T-helper 9 cell (primary cell): ENCODE data around the gene C8G.

Source experiments
- DNase-seq: peaks from one replicate; pipeline ENCODE4 v3.0.0-alpha.2; 2020

Gene C8G

GRCh38 chr9:136985027-136985602, 40.1 kb downstream of the C8G start:
- no peak for DNase-seq

- no peak for DNase-seq
Observed at GRCh38 chr9:136985853-136986252, 40.8 kb downstream of the C8G start.

DNA sequence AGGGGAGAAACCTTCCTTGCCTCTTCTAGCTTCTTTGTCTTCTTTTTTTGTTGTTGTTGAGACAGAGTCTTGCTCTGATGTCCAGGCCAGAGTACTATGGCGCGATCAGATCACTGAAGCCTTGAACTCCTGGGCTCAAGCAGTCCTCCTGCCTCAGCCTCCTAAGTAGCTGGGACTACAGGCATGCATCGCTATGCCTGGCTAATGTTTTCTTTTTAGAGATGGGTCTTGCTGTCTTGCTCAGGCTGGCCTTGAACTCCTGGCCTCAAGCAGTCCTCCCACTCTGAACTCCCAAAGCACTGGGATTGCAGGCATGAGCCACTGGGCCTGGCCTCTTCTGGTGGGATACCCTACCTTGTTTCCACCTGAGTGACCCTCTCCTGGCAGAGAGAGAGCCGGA, 43.8 kb downstream of the C8G start:
- no peak for DNase-seq

DNA sequence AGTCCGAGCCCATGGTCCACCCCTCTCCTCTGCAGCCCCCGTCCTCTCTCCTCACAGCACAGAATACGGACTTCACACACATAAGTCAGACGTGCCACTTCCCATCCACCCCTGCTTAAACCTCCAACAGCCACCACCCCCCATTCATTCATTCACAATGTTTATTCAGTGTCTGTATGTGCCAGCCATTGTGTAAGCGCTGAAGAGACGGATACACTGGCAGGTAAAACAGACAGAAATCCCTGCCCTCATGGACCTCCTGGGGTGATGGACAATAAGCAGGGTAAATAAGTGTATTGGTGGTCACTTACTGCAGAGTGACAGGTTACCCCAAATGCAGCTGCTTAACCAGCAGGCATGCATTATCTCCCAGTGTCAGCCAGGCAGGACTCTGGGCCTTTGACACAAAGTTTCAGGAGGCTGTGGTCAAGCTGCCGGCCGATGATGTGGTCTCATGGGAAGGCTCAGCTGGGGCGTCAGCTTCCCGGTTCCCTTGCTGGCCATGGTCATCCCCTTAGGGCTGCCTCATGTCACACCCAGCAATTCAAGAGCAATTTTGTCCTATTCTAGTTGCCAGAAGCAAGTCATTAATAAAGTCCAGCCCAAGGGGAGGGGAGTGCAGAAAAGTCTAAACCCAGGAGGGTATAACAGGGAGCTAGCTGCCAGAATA, 45.3 kb downstream of the C8G start:
- DNase-seq, result no peak

DNA sequence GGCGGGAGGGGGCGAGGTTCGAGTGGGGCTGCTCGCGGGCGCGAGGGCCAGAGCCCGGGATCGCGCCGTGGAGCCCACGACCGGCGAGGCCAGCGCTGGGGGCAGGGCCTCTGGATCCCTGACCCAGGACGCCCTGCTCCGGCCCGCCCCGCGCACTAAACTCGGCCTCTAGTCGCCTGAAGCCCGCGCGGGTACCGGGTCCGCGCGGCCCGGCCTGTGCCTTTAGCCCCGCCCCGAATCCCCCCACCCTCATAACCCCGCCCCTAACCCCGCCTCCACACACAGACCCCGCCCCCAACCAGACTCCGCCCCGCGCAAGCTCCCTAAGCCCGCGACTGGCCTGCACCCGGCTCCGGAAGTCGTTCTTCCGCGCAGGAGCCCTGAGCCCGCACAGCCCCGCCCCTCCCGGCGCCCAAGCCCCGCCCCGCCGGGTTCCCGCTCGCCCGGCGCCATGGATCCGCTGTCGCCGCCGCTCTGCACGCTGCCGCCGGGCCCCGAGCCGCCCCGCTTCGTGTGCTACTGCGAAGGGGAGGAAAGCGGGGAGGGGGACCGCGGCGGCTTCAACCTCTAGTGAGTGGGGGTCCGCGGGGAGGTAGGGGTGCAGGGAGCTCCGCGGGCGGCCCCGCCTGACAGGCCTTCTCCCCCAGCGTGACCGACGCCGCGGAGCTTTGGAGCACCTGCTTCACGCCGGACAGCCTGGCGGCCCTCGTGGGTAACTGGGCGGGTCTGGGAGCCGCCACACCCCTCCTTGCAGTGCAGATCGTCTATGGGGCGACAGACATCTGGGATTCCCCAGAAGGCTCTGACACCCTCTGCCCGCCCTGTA, 47.2 kb downstream of the C8G start, which contains the start of gene PAXX:
Gene PAXX (plus strand): TSS at position 430 of the 826 bp plus-strand sequence. CDS start 22 bp downstream, at position 452.
- peak; percentile 94 for DNase-seq

DNA sequence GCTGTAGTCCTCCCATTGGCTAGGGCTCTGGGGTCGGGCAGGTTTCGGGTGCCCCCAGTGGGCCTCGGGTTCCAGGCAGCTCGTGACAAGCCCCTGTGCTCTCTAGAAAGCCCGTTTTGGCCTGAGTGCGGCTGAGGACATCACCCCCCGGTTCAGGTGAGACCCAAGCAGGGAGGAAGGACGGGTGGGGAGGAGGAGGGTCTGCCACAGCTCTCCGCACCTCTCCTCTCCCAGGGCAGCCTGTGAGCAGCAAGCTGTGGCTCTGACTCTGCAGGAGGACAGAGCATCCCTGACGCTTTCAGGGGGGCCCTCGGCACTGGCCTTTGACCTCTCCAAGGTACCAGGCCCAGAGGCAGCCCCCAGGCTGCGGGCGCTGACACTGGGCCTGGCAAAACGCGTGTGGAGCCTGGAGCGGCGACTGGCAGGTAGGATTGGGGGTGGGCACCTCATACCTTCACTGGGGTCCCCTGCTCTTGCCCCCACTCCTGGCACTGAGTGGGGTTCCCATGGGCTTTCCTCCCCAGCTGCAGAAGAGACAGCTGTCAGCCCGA, 47.9 kb downstream of the C8G start:
- no peak for DNase-seq

GRCh38 chr9:136994180-136994887, 49.3 kb downstream of the C8G start:
- DNase-seq, result no peak

DNA sequence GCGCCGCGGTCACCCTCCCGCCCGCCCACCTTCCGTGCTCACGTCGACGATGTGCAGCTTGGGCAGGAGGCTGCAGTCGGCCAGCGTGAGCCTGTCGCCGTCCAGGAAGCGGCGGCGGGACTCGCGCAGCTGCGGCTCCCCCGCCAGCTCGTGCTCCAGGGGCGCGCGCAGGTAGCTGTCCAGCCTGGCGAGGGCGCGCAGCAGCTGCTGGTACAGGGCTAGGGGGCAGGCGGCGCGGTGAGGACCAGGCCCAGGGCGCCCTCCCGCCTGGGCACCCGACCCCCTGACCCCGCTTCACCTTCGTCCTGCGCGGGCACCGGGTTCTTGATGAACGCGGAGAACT, 49.8 kb downstream of the C8G start:
- no peak for DNase-seq

- no peak for DNase-seq
Observed at GRCh38 chr9:136995362-136995761, 50.3 kb downstream of the C8G start.

GRCh38 chr9:136995772-136996311, 50.8 kb downstream of the C8G start:
- DNase-seq, result no peak
